GM12878 (cell line): ENCODE data around the gene SLC35A2. TPM values are rescaled to one million over a fixed set of nuclear protein-coding genes. Genes with fewer than 3 reads are reported as not detected.

Experiments
- BHLHE40 ChIP-seq, 2 experiments: fragments of 450-650 bp in 1 of 2; IDR thresholded peaks; 2 replicates each; pipeline ENCODE4 v1.6.1; 2011 to 2017; ENCODE audit warnings: low read depth in 2 of 2, borderline replicate concordance in 1 of 2, improper control_type of control experiment in 1 of 2, low read length in 1 of 2, mild to moderate bottlenecking in 1 of 2
- CEBPB ChIP-seq, 2 experiments: fragments of 150-350 bp in 1 of 2; IDR thresholded peaks; 2 replicates each; pipeline ENCODE4 v1.6.1; 2012 to 2014; ENCODE audit warnings: low read depth in 2 of 2, low read length in 2 of 2, borderline replicate concordance in 1 of 2, inconsistent platforms in 1 of 2
- CHD2 ChIP-seq: IDR thresholded peaks from 2 replicates; pipeline ENCODE4 v1.6.1; 2011; ENCODE audit warnings: low read depth, low read length, improper control_type of control experiment, borderline replicate concordance
- CREM ChIP-seq: IDR thresholded peaks from 2 replicates; pipeline ENCODE4 v1.6.1; 2014; ENCODE audit warnings: antibody characterized with exemption, low read depth
- EP300 ChIP-seq, 2 experiments: fragments of 150-350 bp in 1 of 2; IDR thresholded peaks; 2 replicates each; pipeline ENCODE4 v1.6.1; 2011 to 2012; ENCODE audit warnings: low read depth in 2 of 2, low read length in 2 of 2, borderline replicate concordance in 1 of 2, improper control_type of control experiment in 1 of 2, inconsistent platforms in 1 of 2; ENCODE audit not compliant: control insufficient read depth in 1 of 2
- KDM1A ChIP-seq: fragments of 200-600 bp; sonication (generic); IDR thresholded peaks from 2 replicates; pipeline ENCODE4 v1.6.1; 2016; ENCODE audit warnings: borderline replicate concordance
- KLF5 ChIP-seq: fragments of 450-650 bp; IDR thresholded peaks from 2 replicates; pipeline ENCODE4 v1.6.1; 2014; ENCODE audit warnings: mild to moderate bottlenecking; ENCODE audit not compliant: partially characterized antibody
- NFIC ChIP-seq: IDR thresholded peaks from 2 replicates; pipeline ENCODE4 v1.6.1; 2012; ENCODE audit warnings: low read depth, mild to moderate bottlenecking, inconsistent platforms, low read length, moderate library complexity
- POU2F2 ChIP-seq: IDR thresholded peaks from 3 replicates; pipeline ENCODE4 v1.6.1; 2011; ENCODE audit warnings: low read depth, mild to moderate bottlenecking, low read length, borderline replicate concordance
- SP1 ChIP-seq: IDR thresholded peaks from one replicate; pipeline ENCODE4 v1.6.1; 2011; ENCODE audit warnings: low read depth, low read length
- SREBF1 ChIP-seq: IDR thresholded peaks from 2 replicates; pipeline ENCODE4 v1.6.1; 2012; ENCODE audit warnings: mild to moderate bottlenecking, low read length
- TCF7 ChIP-seq: IDR thresholded peaks from 2 replicates; pipeline ENCODE4 v1.6.1; 2014; ENCODE audit warnings: antibody characterized with exemption, borderline replicate concordance
- YBX1 ChIP-seq: fragments of 450-650 bp; IDR thresholded peaks from 2 replicates; pipeline ENCODE4 v1.6.1; 2016; ENCODE audit warnings: antibody characterized with exemption
- ZNF217 ChIP-seq: fragments of 450-650 bp; IDR thresholded peaks from 2 replicates; pipeline ENCODE4 v1.6.1; 2017; ENCODE audit warnings: antibody characterized with exemption, mild to moderate bottlenecking
- ZZZ3 ChIP-seq: IDR thresholded peaks from 2 replicates; pipeline ENCODE4 v1.6.1; 2011; ENCODE audit warnings: low read depth; ENCODE audit not compliant: control insufficient read depth, insufficient read length
- polyA plus RNA-seq, 11 experiments: library from polyadenylated mRNA; depleted of rRNA in 4 of 11; unstranded in 6 of 11; stranded (reverse) in 5 of 11; fragments of >200 nt; fragmentation: Nextera tagmentation in 4 of 11; fragmentation: Illumina TruSeq in 1 of 11; extraction: Ambion mirVana in 4 of 11; extraction: Trizol in 1 of 11; gene quantifications; 1 replicate in 1 of 11; 2 replicates in 10 of 11; pipeline versions ENCODE4 v1.2.1 to v1.2.3, GENCODE V29; 2011 to 2016; ENCODE audit warnings: inconsistent platforms in 2 of 11, missing spikeins in 2 of 11, low read depth in 1 of 11
- total RNA-seq, 4 experiments: library from RNA; depleted of rRNA in 3 of 4; stranded (reverse); fragments of >200 nt in 3 of 4; fragmentation: Illumina TruSeq in 1 of 4; extraction: Trizol in 1 of 4; gene quantifications; 2 replicates each; pipeline versions ENCODE4 v1.2.1 to v1.2.3, GENCODE V29; 2013 to 2021
- TF ChIP-seq, protein P1 (sequence below): fragments of 450-650 bp; IDR thresholded peaks from 2 replicates; pipeline ENCODE4 v1.6.1; 2017; ENCODE audit warnings: mild to moderate bottlenecking, moderate library complexity
- TF ChIP-seq, protein P2 (sequence below): fragments of 450-650 bp; IDR thresholded peaks from 2 replicates; pipeline ENCODE4 v1.6.1; 2017; ENCODE audit warnings: low read depth, mild to moderate bottlenecking, moderate library complexity
- TF ChIP-seq, protein P3 (sequence below): fragments of 450-650 bp; IDR thresholded peaks from 2 replicates; pipeline ENCODE4 v1.6.1; 2016; ENCODE audit warnings: mild to moderate bottlenecking
- TF ChIP-seq, protein P4 (sequence below): fragments of 450-650 bp; formaldehyde crosslinking; IDR thresholded peaks from 2 replicates; pipeline ENCODE4 v1.4.0; 2022; ENCODE audit warnings: mild to moderate bottlenecking, moderate library complexity

Gene SLC35A2
- total and polyA plus RNA-seq, 10 of the 15 experiments (the other 5 are each of a cell fraction or from before 2014, with no cell fraction given), result 2.1 to 27.4 (median 14.9) TPM

DNA sequence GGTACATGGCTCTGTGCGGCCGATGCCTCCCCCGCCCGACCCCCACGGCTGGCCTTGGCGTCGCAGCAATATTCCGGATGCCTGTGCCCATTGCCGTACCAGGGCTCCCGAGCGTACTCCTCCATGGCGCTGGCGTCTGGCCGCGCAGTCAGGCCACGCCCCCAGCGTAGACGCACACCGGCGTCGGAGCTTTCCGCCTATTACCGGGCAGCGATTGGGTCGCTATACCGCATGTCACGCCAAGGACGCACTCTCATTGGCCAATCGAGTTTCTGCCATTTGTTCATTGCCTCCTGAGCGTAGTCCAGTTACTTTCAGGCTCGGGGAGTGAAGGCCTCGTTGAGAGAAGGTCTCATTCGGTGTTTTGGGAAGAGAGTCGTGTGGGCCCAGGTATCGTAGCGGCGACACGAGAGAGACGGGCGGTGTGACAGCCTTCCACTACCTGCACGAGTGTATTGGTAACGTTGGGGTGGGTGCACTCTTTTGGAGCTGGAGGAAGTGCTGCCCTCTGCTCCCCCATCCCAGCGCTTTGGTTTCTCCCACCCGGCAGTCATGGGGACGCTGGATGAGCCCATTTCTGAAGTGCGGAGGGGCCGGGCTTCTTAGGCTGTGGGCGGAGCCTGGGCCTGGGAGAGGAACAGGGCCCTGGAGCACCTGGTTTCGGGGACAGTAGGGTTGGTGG lies 13.7 kb downstream of the SLC35A2 start, which contains the start of the genes PQBP1 and TIMM17B (continued):
- TF ChIP-seq, protein P1, sequence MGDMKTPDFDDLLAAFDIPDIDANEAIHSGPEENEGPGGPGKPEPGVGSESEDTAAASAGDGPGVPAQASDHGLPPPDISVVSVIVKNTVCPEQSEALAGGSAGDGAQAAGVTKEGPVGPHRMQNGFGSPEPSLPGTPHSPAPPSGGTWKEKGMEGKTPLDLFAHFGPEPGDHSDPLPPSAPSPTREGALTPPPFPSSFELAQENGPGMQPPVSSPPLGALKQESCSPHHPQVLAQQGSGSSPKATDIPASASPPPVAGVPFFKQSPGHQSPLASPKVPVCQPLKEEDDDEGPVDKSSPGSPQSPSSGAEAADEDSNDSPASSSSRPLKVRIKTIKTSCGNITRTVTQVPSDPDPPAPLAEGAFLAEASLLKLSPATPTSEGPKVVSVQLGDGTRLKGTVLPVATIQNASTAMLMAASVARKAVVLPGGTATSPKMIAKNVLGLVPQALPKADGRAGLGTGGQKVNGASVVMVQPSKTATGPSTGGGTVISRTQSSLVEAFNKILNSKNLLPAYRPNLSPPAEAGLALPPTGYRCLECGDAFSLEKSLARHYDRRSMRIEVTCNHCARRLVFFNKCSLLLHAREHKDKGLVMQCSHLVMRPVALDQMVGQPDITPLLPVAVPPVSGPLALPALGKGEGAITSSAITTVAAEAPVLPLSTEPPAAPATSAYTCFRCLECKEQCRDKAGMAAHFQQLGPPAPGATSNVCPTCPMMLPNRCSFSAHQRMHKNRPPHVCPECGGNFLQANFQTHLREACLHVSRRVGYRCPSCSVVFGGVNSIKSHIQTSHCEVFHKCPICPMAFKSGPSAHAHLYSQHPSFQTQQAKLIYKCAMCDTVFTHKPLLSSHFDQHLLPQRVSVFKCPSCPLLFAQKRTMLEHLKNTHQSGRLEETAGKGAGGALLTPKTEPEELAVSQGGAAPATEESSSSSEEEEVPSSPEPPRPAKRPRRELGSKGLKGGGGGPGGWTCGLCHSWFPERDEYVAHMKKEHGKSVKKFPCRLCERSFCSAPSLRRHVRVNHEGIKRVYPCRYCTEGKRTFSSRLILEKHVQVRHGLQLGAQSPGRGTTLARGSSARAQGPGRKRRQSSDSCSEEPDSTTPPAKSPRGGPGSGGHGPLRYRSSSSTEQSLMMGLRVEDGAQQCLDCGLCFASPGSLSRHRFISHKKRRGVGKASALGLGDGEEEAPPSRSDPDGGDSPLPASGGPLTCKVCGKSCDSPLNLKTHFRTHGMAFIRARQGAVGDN, result 0 out of 2 replicates have a peak, but pooled peaks have one; percentile 37
- TF ChIP-seq YBX1, result no peak
- TF ChIP-seq, protein P2, sequence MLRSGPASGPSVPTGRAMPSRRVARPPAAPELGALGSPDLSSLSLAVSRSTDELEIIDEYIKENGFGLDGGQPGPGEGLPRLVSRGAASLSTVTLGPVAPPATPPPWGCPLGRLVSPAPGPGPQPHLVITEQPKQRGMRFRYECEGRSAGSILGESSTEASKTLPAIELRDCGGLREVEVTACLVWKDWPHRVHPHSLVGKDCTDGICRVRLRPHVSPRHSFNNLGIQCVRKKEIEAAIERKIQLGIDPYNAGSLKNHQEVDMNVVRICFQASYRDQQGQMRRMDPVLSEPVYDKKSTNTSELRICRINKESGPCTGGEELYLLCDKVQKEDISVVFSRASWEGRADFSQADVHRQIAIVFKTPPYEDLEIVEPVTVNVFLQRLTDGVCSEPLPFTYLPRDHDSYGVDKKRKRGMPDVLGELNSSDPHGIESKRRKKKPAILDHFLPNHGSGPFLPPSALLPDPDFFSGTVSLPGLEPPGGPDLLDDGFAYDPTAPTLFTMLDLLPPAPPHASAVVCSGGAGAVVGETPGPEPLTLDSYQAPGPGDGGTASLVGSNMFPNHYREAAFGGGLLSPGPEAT, result peak; percentile 72; the same call in 1 of the 2 replicates
- peak; percentile 82 for TF ChIP-seq SP1
- TF ChIP-seq ZZZ3, result no peak
- TF ChIP-seq ZNF217, result no peak
- peak; percentile 98 for TF ChIP-seq KLF5
- TF ChIP-seq CEBPB (IDR thresholded peaks at IDR 0.05; ENCODE audit: borderline replicate concordance in 1 of 2, low read depth in 2 of 2, low read length in 2 of 2), result no peak
- TF ChIP-seq KDM1A, result no peak
- TF ChIP-seq, protein P3, sequence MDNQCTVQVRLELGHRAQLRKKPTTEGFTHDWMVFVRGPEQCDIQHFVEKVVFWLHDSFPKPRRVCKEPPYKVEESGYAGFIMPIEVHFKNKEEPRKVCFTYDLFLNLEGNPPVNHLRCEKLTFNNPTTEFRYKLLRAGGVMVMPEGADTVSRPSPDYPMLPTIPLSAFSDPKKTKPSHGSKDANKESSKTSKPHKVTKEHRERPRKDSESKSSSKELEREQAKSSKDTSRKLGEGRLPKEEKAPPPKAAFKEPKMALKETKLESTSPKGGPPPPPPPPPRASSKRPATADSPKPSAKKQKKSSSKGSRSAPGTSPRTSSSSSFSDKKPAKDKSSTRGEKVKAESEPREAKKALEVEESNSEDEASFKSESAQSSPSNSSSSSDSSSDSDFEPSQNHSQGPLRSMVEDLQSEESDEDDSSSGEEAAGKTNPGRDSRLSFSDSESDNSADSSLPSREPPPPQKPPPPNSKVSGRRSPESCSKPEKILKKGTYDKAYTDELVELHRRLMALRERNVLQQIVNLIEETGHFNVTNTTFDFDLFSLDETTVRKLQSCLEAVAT, result 0 out of 2 replicates have a peak, but pooled peaks have one; percentile 64
- peak; percentile 52; the same call in 1 of the 2 replicates for TF ChIP-seq CHD2
- TF ChIP-seq TCF7, result no peak
- TF ChIP-seq BHLHE40 (IDR thresholded peaks at IDR 0.05; ENCODE audit: borderline replicate concordance in 1 of 2, low read depth in 2 of 2, low read length in 1 of 2), result peak; percentile 86 to 90
- TF ChIP-seq, protein P4, sequence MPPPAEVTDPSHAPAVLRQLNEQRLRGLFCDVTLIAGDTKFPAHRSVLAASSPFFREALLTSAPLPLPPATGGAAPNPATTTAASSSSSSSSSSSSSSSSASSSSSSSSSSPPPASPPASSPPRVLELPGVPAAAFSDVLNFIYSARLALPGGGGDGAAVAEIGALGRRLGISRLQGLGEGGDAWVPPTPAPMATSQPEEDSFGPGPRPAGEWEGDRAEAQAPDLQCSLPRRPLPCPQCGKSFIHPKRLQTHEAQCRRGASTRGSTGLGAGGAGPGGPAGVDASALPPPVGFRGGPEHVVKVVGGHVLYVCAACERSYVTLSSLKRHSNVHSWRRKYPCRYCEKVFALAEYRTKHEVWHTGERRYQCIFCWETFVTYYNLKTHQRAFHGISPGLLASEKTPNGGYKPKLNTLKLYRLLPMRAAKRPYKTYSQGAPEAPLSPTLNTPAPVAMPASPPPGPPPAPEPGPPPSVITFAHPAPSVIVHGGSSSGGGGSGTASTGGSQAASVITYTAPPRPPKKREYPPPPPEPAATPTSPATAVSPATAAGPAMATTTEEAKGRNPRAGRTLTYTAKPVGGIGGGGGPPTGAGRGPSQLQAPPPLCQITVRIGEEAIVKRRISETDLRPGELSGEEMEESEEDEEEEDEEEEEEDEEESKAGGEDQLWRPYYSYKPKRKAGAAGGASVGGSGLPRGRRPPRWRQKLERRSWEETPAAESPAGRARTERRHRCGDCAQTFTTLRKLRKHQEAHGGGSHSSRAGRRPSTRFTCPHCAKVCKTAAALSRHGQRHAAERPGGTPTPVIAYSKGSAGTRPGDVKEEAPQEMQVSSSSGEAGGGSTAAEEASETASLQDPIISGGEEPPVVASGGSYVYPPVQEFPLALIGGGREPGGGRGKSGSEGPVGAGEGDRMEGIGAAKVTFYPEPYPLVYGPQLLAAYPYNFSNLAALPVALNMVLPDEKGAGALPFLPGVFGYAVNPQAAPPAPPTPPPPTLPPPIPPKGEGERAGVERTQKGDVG, result no peak
- TF ChIP-seq CREM, result peak; percentile 70
- TF ChIP-seq NFIC, result no peak
- 0 out of 3 replicates have a peak, but pooled peaks have one; percentile 7 for TF ChIP-seq POU2F2
- TF ChIP-seq EP300 (IDR thresholded peaks at IDR 0.05; ENCODE audit: borderline replicate concordance in 1 of 2, control insufficient read depth in 1 of 2, low read depth in 2 of 2, low read length in 2 of 2), result no peak
- TF ChIP-seq SREBF1, result peak; percentile 89
